Neural progenitor cell (in vitro differentiated cells): ENCODE results near the gene CAPN12.

ENCODE experiments used
- EZH2 ChIP-seq: fragments of 200-600 bp; sonication (generic); IDR thresholded peaks from 2 replicates; pipeline ENCODE4 v1.6.1; 2017; ENCODE audit warnings: antibody characterized with exemption, mild to moderate bottlenecking, moderate library complexity
- EZH2phosphoT487 ChIP-seq: fragments of 200-600 bp; sonication (generic); IDR thresholded peaks from 2 replicates; pipeline ENCODE4 v1.6.1; 2017; ENCODE audit warnings: antibody characterized with exemption
- TF ChIP-seq, protein P1 (sequence below): fragments of 200-600 bp; sonication (generic); IDR thresholded peaks from 2 replicates; pipeline ENCODE4 v1.5.1; 2017; ENCODE audit warnings: antibody characterized with exemption, mild to moderate bottlenecking

GRCh38 chr19:38710928-38711725 is 33.1 kb downstream of the CAPN12 start:
- TF ChIP-seq, protein P1, sequence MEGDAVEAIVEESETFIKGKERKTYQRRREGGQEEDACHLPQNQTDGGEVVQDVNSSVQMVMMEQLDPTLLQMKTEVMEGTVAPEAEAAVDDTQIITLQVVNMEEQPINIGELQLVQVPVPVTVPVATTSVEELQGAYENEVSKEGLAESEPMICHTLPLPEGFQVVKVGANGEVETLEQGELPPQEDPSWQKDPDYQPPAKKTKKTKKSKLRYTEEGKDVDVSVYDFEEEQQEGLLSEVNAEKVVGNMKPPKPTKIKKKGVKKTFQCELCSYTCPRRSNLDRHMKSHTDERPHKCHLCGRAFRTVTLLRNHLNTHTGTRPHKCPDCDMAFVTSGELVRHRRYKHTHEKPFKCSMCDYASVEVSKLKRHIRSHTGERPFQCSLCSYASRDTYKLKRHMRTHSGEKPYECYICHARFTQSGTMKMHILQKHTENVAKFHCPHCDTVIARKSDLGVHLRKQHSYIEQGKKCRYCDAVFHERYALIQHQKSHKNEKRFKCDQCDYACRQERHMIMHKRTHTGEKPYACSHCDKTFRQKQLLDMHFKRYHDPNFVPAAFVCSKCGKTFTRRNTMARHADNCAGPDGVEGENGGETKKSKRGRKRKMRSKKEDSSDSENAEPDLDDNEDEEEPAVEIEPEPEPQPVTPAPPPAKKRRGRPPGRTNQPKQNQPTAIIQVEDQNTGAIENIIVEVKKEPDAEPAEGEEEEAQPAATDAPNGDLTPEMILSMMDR = no peak
- TF ChIP-seq EZH2 (no peak), EZH2phosphoT487 (no peak)
